Mucosa of descending colon (tissue), 3 donors: ENCODE data around the gene MAEA. TPM values are rescaled to one million over a fixed set of nuclear protein-coding genes. Genes with fewer than 3 reads are reported as not detected.

Experiments
- ATAC-seq: fragments of 200-7000 bp; cut with Tn5 transposase; one replicate; pipeline ENCODE4 v1.9.1; 2020; ENCODE audit warnings: mild to moderate bottlenecking, moderate library complexity
- DNase-seq, 3 donors: peaks; one replicate each; pipeline ENCODE4 v3.0.0-alpha.2; 2020
- H3K36me3 ChIP-seq: fragments of 200-600 bp; one replicate; pipeline ENCODE4 v1.8.0; 2021; ENCODE audit warnings: low read depth, mild to moderate bottlenecking
- H3K4me1 ChIP-seq: fragments of 200-600 bp; one replicate; pipeline ENCODE4 v1.8.0; 2021; ENCODE audit warnings: low read depth, mild to moderate bottlenecking
- H3K4me3 ChIP-seq: fragments of 200-600 bp; one replicate; pipeline ENCODE4 v1.8.0; 2021; ENCODE audit warnings: mild to moderate bottlenecking
- H3K9me3 ChIP-seq: fragments of 200-600 bp; one replicate; pipeline ENCODE4 v1.8.0; 2021; ENCODE audit warnings: mild to moderate bottlenecking
- CTCF ChIP-seq: fragments of 200-600 bp; IDR thresholded peaks from one replicate; pipeline ENCODE4 v1.8.0; 2022; ENCODE audit warnings: antibody characterized with exemption, mild to moderate bottlenecking
- intact Hi-C, 2 donors: fragments of 100-400 bp; cut with DNase I in 1 of 2; cut with micrococcal nuclease in 1 of 2; formaldehyde crosslinking; loops; one replicate each; pipeline versions ENCODE4 v1.11.0 to v1.11.1; 2022; cut with DNase I, micrococcal nuclease
- total RNA-seq, 3 donors: library from RNA; stranded (reverse); fragmentation: NEBNext Ultra II Directional in 2 of 3; extraction: Animal tissue kit (Norgen Biotek cat#: 25700) in 2 of 3; gene quantifications; one replicate each; pipeline versions ENCODE4 v1.2.1 to v1.2.4, GENCODE V29; 2021 to 2023
- donor health status: DM: no; HTN: no; CAD: no; lungs with moderate emphysema.
- donor health status: DM: no; HTN: no; CAD: no.
- donor health status: DM: no; HTN: yes; CAD: no.

Gene MAEA
- total RNA-seq, 3 donors from 2014 or later: 75.5 to 112 (median 98.4) TPM

DNA sequence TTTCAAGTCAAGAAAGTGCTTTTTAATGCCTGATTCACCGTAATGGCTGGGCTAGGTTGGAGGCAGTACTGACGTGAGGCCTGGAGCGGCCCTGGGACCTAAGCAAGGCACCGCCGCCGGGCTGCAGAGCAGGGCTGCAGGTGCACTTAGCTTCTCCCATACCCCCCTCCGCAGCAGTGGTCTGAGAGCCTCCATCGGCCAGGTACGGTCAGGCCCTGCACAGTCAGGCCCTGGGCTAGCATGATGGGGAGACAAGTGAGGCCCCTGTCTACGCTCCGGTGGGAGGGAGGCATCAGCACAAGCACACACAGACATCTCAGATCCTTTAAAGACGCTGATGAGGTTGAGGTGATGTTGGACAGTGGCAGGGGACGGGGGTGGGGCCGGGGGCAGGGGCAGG lies 4.7 kb downstream of the MAEA start:
- intact Hi-C loops: no loop called here
- no peak for TF ChIP-seq CTCF
- H3K9me3 ChIP-seq: no peaks in the 10 kb centered on the region
- peaks cover 27% of the 10 kb centered on the region for H3K4me1 ChIP-seq
- no peak for ATAC-seq
- H3K36me3 ChIP-seq: peaks cover 3% of the 10 kb centered on the region
- DNase-seq: no peak
- H3K4me3 ChIP-seq: no peak overlapping the region

DNA sequence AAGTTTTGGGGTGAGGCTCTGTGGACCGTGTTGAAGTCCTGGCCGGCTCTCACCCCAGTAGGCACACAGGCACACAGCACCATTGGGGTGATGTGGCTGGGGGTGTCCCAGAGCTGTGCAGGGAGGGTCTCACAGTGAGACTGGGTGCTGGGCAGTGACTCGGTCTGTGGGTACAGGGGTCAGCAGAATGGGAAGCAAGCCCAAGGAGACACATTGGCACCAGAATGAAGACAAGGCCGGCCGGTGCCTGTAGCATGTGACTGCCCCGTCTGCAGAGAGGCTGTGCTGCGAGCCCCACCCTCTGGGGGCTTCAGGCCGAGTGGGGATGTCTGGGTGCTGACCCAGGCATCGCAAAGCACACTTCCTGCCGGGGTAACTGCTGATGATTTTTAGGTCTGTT lies 5.2 kb downstream of the MAEA start:
- Histone ChIP-seq H3K9me3 (no peaks in the 10 kb centered on the region), H3K36me3 (peaks cover 3% of the 10 kb centered on the region), H3K4me1 (peaks cover 27% of the 10 kb centered on the region), H3K4me3 (no peak overlapping the region)
- ATAC-seq (no peak), DNase-seq (no peak)
- no peak for TF ChIP-seq CTCF
- intact Hi-C loops: no loop called here

DNA sequence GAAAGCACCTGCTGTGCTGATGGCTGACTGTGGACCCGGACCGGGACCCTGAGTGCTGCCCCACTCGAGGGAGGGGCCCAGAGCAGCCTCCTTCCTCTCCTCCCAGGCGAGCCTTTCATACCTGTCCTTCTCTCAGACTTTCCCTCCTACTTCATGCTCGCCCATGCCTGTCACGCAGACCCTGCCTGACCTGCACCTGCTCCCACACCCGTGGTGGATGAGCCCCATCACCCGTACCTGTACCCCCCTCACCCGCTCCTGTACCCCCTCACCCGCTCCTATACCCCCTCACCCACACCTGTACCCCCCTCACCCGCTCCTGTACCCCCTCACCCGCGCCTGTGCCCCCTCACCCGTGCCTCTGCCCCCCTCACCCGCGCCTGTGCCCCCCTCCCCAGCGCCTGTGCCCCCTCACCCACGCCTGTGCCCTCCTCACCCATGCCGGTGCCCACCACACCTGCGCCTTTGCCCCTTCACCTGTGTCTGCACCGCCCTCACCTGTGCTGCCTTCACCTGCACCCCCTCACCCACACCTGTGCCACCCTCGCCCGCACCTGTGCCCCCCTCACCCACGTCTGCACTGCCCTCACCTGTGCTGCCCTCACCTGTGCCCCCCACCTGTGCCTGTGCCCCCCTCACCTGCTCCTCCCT lies 5.8 kb downstream of the MAEA start:
- ATAC-seq (no peak), DNase-seq (no peak)
- no peak for TF ChIP-seq CTCF
- peaks cover 26% of the 10 kb centered on the region for H3K4me1 ChIP-seq
- H3K4me3 ChIP-seq: no peak overlapping the region
- intact Hi-C loops: no loop called here
- no peaks in the 10 kb centered on the region for H3K9me3 ChIP-seq
- peaks cover 3% of the 10 kb centered on the region for H3K36me3 ChIP-seq

- intact Hi-C loops: no loop called here
- ATAC-seq (no peak), DNase-seq (no peak)
- no peak overlapping the region for H3K4me3 ChIP-seq
- no peaks in the 10 kb centered on the region for H3K9me3 ChIP-seq
- no peak for TF ChIP-seq CTCF
- H3K36me3 ChIP-seq: peaks cover 3% of the 10 kb centered on the region
- H3K4me1 ChIP-seq: peaks cover 16% of the 10 kb centered on the region
Observed at GRCh38 chr4:1296324-1297022, 6.8 kb downstream of the MAEA start.

- DNase-seq (no peak), ATAC-seq (no peak)
- Histone ChIP-seq H3K9me3 (no peaks in the 10 kb centered on the region), H3K36me3 (peaks cover 3% of the 10 kb centered on the region), H3K4me3 (no peak overlapping the region), H3K4me1 (peaks cover 11% of the 10 kb centered on the region)
- TF ChIP-seq CTCF: no peak
- intact Hi-C loops: no loop called here
Observed at GRCh38 chr4:1297023-1297395, 7.3 kb downstream of the MAEA start.
